HepG2 (cell line): ENCODE results near the gene IQGAP2. TPM values are rescaled to one million over a fixed set of nuclear protein-coding genes. Genes with fewer than 3 reads are reported as not detected.
A peak's percentile ranks its signal among the peaks of the same experiment; 100 is the strongest.

Experiments
- CC2D1A ChIP-seq: sonication (generic); formaldehyde crosslinking; IDR thresholded peaks from 2 replicates; pipeline ENCODE4 v1.8.1; 2023; ENCODE audit warnings: mild to moderate bottlenecking, missing genetic modification reagents
- HNRNPK ChIP-seq: fragments of 200-400 bp; formaldehyde crosslinking; IDR thresholded peaks from 2 replicates; pipeline ENCODE4 v1.6.1; 2018; ENCODE audit warnings: low read length, low read depth, moderate library complexity, mild to moderate bottlenecking; ENCODE audit not compliant: poor library complexity, severe bottlenecking
- HNRNPL ChIP-seq: fragments of 200-400 bp; formaldehyde crosslinking; IDR thresholded peaks from 2 replicates; pipeline ENCODE4 v1.6.1; 2017; ENCODE audit warnings: mild to moderate bottlenecking, low read depth, low read length
- MAF1 ChIP-seq: sonication (generic); formaldehyde crosslinking; IDR thresholded peaks from 2 replicates; pipeline ENCODE4 v1.5.0; 2020; ENCODE audit warnings: missing genetic modification reagents, borderline replicate concordance
- NFAT5 ChIP-seq: sonication (generic); formaldehyde crosslinking; IDR thresholded peaks from 2 replicates; pipeline ENCODE4 v1.4.0; 2020; ENCODE audit warnings: missing genetic modification reagents
- PAF1 ChIP-seq: IDR thresholded peaks from 2 replicates; pipeline ENCODE4 v1.6.1; 2016; ENCODE audit warnings: missing genetic modification reagents, missing compliant biosample characterization
- PCBP1 ChIP-seq: fragments of 200-400 bp; formaldehyde crosslinking; IDR thresholded peaks from 2 replicates; pipeline ENCODE4 v1.6.1; 2017; ENCODE audit warnings: mild to moderate bottlenecking, low read depth, low read length, borderline replicate concordance
- STAG1 ChIP-seq: sonication (generic); formaldehyde crosslinking; IDR thresholded peaks from 2 replicates; pipeline ENCODE4 v1.4.0; 2020; ENCODE audit warnings: missing genetic modification reagents
- TAF1 ChIP-seq: sonication (generic); formaldehyde crosslinking; IDR thresholded peaks from 2 replicates; pipeline ENCODE4 v1.4.0; 2020; ENCODE audit warnings: missing genetic modification reagents
- ZBTB7B ChIP-seq: sonication (generic); formaldehyde crosslinking; IDR thresholded peaks from 2 replicates; pipeline ENCODE4 v1.4.0; 2020; ENCODE audit warnings: missing genetic modification reagents
- ZNF431 ChIP-seq: sonication (generic); formaldehyde crosslinking; IDR thresholded peaks from 2 replicates; pipeline ENCODE4 v1.9.0; 2022; ENCODE audit warnings: missing genetic modification reagents, low read depth, mild to moderate bottlenecking, borderline replicate concordance
- ZNF484 ChIP-seq: sonication (generic); formaldehyde crosslinking; IDR thresholded peaks from 2 replicates; pipeline ENCODE4 v1.5.1; 2020; ENCODE audit warnings: mild to moderate bottlenecking, low read depth, missing genetic modification reagents, borderline replicate concordance
- ZNF574 ChIP-seq: sonication (generic); formaldehyde crosslinking; IDR thresholded peaks from 2 replicates; pipeline ENCODE4 v1.4.0; 2020; ENCODE audit warnings: missing genetic modification reagents
- ZNF670 ChIP-seq: sonication (generic); formaldehyde crosslinking; IDR thresholded peaks from 2 replicates; pipeline ENCODE4 v1.8.0; 2022; ENCODE audit warnings: mild to moderate bottlenecking, missing genetic modification reagents, borderline replicate concordance
- ZNF720 ChIP-seq: sonication (generic); formaldehyde crosslinking; IDR thresholded peaks from 2 replicates; pipeline ENCODE4 v1.4.0; 2020; ENCODE audit warnings: missing genetic modification reagents
- ZNF777 ChIP-seq: sonication (generic); formaldehyde crosslinking; IDR thresholded peaks from 2 replicates; pipeline ENCODE4 v1.4.0; 2020; ENCODE audit warnings: missing genetic modification reagents
- ZNF883 ChIP-seq: sonication (generic); formaldehyde crosslinking; IDR thresholded peaks from 2 replicates; pipeline ENCODE4 v1.5.1; 2020; ENCODE audit warnings: mild to moderate bottlenecking, missing genetic modification reagents; ENCODE audit errors: not compliant biosample characterization
- polyA plus RNA-seq, 8 experiments: library from polyadenylated mRNA; depleted of rRNA in 3 of 8; stranded (reverse) in 7 of 8; unstranded in 1 of 8; fragments of >200 nt; fragmentation: Illumina TruSeq in 4 of 8; extraction: Trizol in 4 of 8; gene quantifications; 2 replicates each; pipeline versions ENCODE4 v1.2.1 to v1.2.3, GENCODE V29; 2011 to 2016; ENCODE audit warnings: low read depth in 4 of 8, missing spikeins in 1 of 8, mixed read lengths in 1 of 8; ENCODE audit not compliant: insufficient read depth in 1 of 8
- total RNA-seq, 5 experiments: library from RNA; depleted of rRNA; stranded (reverse); fragments of >200 nt; fragmentation: Illumina TruSeq; extraction: Trizol; gene quantifications; 2 replicates each; pipeline ENCODE4 v1.2.3, GENCODE V29; 2016; ENCODE audit warnings: low read depth in 1 of 5
- TF ChIP-seq, protein P1 (sequence below): sonication (generic); formaldehyde crosslinking; conservative IDR thresholded peaks from 2 replicates; pipeline ENCODE4 v1.4.0; 2020; ENCODE audit warnings: missing genetic modification reagents

Gene IQGAP2
- total and polyA plus RNA-seq, 2 of the 13 experiments (the other 11 are each of a cell fraction or from before 2014, with no cell fraction given) = 35.2 to 83.3 TPM

DNA sequence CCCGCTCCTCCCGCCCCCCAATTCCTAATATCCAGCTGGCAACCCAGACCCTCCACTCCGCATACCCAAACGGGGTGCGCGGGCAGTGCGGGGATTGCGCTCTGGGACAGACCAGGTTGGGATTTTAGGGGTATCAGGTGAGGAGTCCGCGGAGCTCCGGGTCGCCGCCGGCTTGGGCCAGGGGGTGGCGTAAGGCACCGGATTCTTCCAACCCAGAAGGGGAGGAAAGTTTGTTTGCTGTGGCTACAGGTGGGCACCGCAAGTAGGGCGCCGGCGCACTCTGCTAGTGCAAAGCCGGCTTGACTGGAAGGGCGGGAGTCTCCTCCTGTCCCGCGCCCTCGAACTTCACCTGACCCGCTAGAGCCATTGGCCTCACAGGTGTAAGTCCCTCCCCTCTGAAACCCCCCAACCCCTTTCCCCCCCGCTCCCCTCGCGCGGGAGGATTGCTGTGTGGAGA lies 709 bp downstream of the IQGAP2 start (continued):
- TF ChIP-seq ZNF431 (CRISPR knock-in tag) (0 out of 2 replicates have a peak, but pooled peaks have one; percentile 1), ZNF883 (CRISPR knock-in tag) (peak; percentile 13), PCBP1 (0 out of 2 replicates have a peak, but pooled peaks have one; percentile 60), PAF1 (CRISPR knock-in tag) (no peak), TAF1 (no peak), CC2D1A (CRISPR knock-in tag) (no peak), NFAT5 (0 out of 2 replicates have a peak, but pooled peaks have one; percentile 27), ZNF720 (no peak), ZNF484 (CRISPR knock-in tag) (no peak), ZNF670 (CRISPR knock-in tag) (0 out of 2 replicates have a peak, but pooled peaks have one; percentile 4), HNRNPL (0 out of 2 replicates have a peak, but pooled peaks have one; percentile 5), MAF1 (CRISPR knock-in tag) (peak; percentile 65; the same call in 1 of the 2 replicates), ZNF574 (CRISPR knock-in tag) (0 out of 2 replicates have a peak, but pooled peaks have one; percentile 4), STAG1 (peak; percentile 69), HNRNPK (peak; percentile 43), ZNF777 (peak; percentile 86), ZBTB7B (CRISPR knock-in tag) (peak; percentile 27; the same call in 1 of the 2 replicates)
- TF ChIP-seq, protein P1, sequence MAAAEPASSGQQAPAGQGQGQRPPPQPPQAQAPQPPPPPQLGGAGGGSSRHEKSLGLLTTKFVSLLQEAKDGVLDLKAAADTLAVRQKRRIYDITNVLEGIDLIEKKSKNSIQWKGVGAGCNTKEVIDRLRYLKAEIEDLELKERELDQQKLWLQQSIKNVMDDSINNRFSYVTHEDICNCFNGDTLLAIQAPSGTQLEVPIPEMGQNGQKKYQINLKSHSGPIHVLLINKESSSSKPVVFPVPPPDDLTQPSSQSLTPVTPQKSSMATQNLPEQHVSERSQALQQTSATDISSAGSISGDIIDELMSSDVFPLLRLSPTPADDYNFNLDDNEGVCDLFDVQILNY (CRISPR knock-in tag) = 0 out of 2 replicates have a peak, but pooled peaks have one; percentile 24
